H1 (cell line): ENCODE results near the gene MYL9.

Experiments used
- CHD1 ChIP-seq: IDR thresholded peaks from 2 replicates; pipeline ENCODE4 v1.6.1; 2012; ENCODE audit warnings: low read depth, low read length, improper control_type of control experiment
- EP300 ChIP-seq, 2 experiments: IDR thresholded peaks; 1 replicate in 1 of 2; 2 replicates in 1 of 2; pipeline ENCODE4 v1.6.1; 2011 to 2012; ENCODE audit warnings: low read depth in 2 of 2, low read length in 2 of 2, mild to moderate bottlenecking in 2 of 2, borderline replicate concordance in 1 of 2, inconsistent platforms in 1 of 2, moderate library complexity in 1 of 2
- EZH2 ChIP-seq: fragments of 200-600 bp; sonication (generic); IDR thresholded peaks from 2 replicates; pipeline ENCODE4 v1.7.1; 2012; ENCODE audit warnings: low read depth, mild to moderate bottlenecking, moderate library complexity, low read length, inconsistent platforms; ENCODE audit not compliant: severe bottlenecking
- USF2 ChIP-seq: IDR thresholded peaks from 2 replicates; pipeline ENCODE4 v1.6.1; 2011; ENCODE audit warnings: low read length, improper control_type of control experiment

- no peak for TF ChIP-seq USF2
- TF ChIP-seq EP300 (IDR thresholded peaks at IDR 0.05; ENCODE audit: borderline replicate concordance in 1 of 2, low read depth in 2 of 2, low read length in 2 of 2): no peak
- TF ChIP-seq EZH2: no peak
- TF ChIP-seq CHD1: no peak
Measured at GRCh38 chr20:36528176-36528874, 13.0 kb upstream of the MYL9 start.
